Omental fat pad (tissue), 4 donors: ENCODE results near the gene KATNB1. TPM values are rescaled to one million over a fixed set of nuclear protein-coding genes. Genes with fewer than 3 reads are reported as not detected.

Experiments
- ATAC-seq: fragments of 150-250 bp; one replicate; pipeline ENCODE4 v1.9.1; 2016; ENCODE audit warnings: mild to moderate bottlenecking, moderate library complexity; ENCODE audit not compliant: low FRiP score
- DNase-seq: peaks from one replicate; pipeline ENCODE4 v3.0.0-alpha.2; 2019; ENCODE audit warnings: low spot score
- CTCF ChIP-seq, 3 donors: fragments of 450-650 bp; IDR thresholded peaks; one replicate each; pipeline ENCODE4 v1.5.1; 2016 to 2017; ENCODE audit warnings: antibody characterized with exemption in 3 of 3, mild to moderate bottlenecking in 3 of 3, moderate library complexity in 2 of 3
- total RNA-seq, 4 donors: library from RNA; depleted of rRNA; stranded (reverse); fragments of >200 nt; gene quantifications; one replicate each; pipeline ENCODE4 v1.1.0, GENCODE V29; 2016

Gene KATNB1
- total RNA-seq, 4 donors from 2014 or later = 8.7 to 23.5 (median 14.1) TPM

GRCh38 chr16:57764341-57765159, 29.0 kb downstream of the KATNB1 start:
- DNase-seq (no peak), ATAC-seq (peak; percentile 34)
- TF ChIP-seq CTCF (IDR thresholded peaks at IDR 0.05) = no peak

- no peak for ATAC-seq
- DNase-seq = no peak
- TF ChIP-seq CTCF (IDR thresholded peaks at IDR 0.05) = no peak
These were observed 29.7 kb downstream of the KATNB1 start for GRCh38 chr16:57765160-57765728.

- no peak for DNase-seq
- ATAC-seq = no peak
- TF ChIP-seq CTCF (IDR thresholded peaks at IDR 0.05) = no peak
These were observed 31.3 kb downstream of the KATNB1 start for GRCh38 chr16:57766714-57767348.

GRCh38 chr16:57769541-57770145, 34.1 kb downstream of the KATNB1 start:
- DNase-seq = no peak
- no peak for TF ChIP-seq CTCF (IDR thresholded peaks at IDR 0.05)
- no peak for ATAC-seq

DNA sequence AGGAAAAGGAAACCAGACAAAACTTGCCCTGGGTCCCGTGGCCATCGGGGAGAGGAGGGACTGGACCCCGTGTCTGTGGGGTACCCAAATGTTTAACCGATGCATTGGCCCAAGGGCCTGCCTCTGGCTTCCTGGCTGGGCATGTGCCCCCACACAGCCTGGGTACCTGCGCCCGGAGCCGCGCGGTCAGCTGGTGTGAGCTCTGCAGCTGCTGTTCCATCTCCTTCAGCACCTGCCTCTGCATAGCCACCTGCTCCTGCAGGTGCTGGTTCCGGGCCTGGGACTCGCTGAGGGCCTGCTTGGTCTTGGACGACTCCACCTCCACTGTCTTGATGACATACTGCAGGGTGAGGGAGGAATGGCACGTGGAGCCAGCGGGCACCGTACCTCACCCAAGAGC, 34.8 kb downstream of the KATNB1 start:
- no peak for TF ChIP-seq CTCF (IDR thresholded peaks at IDR 0.05)
- no peak for ATAC-seq
- no peak for DNase-seq

DNA sequence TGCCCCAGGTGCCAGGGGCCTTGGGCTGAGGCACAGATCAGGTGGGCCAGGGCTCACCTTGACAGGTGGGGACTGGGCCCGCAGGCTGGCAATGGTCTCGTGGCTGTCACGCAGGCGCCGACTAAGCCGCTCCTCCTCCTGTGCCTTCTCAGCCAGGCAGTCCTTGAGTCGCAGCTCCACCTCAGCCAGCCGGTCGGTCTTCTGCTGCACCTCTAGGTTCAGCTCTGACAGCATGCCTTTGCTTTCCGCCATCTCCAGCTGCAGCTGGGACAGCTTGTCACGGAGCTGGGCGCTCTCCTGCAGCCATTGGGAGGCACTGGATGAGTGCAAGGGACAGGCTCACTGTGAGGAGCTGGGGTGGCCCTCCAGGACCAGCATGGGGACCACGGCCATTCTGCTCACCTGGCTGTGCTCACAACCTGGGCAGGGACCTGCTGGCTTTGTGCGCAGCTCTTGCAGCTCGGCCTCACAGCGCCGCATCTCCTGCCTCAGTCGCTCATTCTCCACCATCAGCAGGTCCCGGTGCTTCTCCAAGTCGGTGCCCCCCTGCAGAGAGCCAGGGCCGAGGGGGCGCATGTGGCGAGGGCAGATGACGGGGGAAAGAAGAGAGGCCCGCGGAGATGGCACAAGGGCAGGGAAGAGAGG, 35.7 kb downstream of the KATNB1 start:
- no peak for DNase-seq

More for the DNA sequence above, 35.7 kb downstream of the KATNB1 start:
- no peak for TF ChIP-seq CTCF (IDR thresholded peaks at IDR 0.05)
- ATAC-seq = no peak
